Esophagus mucosa (tissue), 1 donor: ENCODE data around the gene PLAAT2. TPM values are rescaled to one million over a fixed set of nuclear protein-coding genes. Genes with fewer than 3 reads are reported as not detected.
"Not testable (repeated sequence)": the region's sequence is repeated elsewhere in the genome, so short reads cannot be mapped to it uniquely, and the experiment has no call there.

ENCODE experiments used
- ATAC-seq: fragments of 200-7000 bp; cut with Tn5 transposase; one replicate; pipeline ENCODE4 v1.9.1; 2020
- total RNA-seq: library from RNA; stranded (reverse); gene quantifications from one replicate; pipeline ENCODE4 v1.2.4, GENCODE V29; 2023
- donor health status: DM: yes; HTN: yes; CAD: no.

The PLAAT2 gene
- total RNA-seq, 1 donor from 2014 or later: 0.84 TPM

DNA sequence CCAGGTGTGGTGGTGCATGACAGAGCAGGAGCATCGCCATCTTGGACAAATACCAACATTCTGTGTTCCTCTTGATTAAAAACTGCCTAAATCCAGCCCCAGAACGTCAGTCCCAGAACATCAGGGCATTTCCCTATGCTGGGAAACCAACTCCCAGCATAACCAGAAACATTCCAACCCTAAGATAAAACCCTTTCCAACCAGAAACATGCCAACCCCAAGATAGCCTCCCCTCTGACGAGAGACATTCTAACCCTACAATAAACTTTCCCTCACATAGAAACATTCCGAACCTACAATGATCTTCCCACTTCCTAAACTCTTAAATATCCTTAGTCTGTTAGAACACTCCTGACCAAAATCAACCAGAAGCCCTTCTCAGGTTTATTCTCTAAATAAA lies 15.0 kb downstream of the PLAAT2 start:
- no peak for ATAC-seq

DNA sequence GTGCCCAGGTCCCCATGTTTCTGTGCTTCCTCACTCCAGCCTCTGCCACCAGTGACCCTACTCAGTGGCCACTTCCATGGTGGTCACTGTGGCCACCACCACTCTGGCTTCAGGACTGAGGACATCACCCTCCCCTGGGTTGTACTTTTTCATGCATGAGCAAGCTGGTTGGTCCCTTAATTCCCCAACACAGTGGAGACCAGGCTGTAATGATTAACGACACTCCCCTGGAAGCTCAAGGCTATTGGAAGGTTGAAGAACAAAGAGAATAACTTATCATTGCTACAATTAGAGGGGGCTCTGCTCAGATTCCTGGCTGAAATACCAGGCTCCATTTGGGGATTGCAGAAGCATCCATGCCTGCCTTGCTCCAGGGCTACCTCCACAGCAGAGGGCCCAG lies 16.1 kb downstream of the PLAAT2 start:
- no peak for ATAC-seq

DNA sequence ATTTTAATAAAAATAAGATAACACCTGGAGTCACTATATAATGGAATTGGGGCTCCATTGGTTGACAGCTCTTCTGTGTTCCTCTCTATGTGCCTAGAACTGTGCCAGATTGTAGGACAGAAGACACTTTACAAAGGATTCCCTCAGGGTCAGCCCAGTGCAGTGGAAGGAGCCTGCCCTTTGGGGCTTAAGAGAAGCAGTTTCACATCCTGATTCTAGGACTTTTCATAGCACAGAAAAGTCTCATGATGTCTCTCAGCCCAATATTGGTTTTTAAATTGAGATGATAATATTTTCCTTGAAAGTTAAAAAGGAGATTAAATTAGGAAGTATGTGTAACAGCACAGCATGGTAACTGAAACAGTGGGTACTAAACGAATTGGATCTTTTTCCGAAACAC lies 19.5 kb downstream of the PLAAT2 start:
- no peak for ATAC-seq

DNA sequence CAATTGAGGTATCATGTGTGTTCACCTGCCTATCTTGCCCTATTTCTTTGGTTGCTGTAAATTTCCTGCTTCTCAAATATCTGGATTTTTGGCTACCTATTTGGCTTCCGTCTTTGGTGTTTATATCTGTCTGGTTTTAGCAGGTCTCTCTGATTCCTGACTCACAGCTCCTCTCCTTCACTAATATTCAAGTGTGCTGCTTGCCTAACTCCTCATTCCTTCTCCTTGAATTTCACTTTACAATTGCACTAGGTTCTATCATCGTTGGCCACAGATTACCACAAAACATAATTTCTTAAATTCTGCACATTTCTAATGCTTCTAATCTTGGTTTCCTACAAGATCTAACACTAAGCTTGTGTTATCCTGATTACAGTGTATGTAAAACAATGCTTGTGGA lies 20.7 kb downstream of the PLAAT2 start:
- ATAC-seq: not testable (repeated sequence)

DNA sequence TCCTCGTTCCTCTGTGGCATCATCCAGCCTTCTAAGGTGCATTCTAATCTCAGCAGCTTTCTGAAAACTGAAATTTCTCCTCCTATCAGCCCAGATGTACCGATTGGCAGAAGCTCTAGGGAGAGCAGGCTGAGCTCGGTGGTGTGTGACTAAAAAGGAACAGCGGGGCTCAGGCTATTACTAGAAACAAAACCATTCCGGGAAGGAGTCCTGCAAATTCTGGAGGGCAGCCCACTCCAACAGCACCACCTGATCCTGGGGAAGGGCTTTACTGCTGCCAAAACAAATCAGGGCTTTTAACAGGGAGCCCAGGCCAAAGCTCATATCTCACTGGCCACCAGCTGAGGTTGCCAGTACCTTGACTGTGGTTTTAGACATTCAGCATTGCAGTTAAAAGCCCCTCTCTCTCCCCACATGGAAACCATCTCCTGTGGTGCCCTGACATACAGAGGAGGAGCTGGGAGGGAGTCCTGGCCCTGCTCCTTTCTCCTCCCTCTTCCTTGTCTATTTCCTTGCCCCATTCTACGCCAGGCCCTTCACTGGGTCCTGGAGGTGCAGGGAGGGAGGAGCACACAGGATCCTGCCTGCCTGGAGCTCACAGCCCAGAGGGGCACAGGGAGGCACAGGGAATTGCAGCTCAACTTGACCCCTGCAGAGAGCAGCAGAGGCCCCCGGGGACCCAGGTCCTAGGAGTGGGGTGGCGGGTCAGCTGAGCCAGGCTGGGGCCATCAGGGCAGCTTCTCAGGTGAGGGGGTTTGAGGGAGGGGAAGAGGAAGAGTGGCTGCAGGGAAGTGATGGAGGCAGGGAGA lies 25.7 kb downstream of the PLAAT2 start:
- ATAC-seq: peak; percentile 54

- ATAC-seq: peak; percentile 38
These were observed 26.4 kb downstream of the PLAAT2 start, which contains the start of gene PLAAT4 for GRCh38 chr11:63536669-63537292. TSS of gene PLAAT4 (plus strand) at chr11:63536808. CDS start at chr11:63536869, 61 bp downstream.

- no peak for ATAC-seq
These were observed 27.4 kb downstream of the PLAAT2 start for GRCh38 chr11:63535734-63536133.

GRCh38 chr11:63534895-63535461 lies 28.2 kb downstream of the PLAAT2 start:
- ATAC-seq: no peak

- no peak for ATAC-seq
These were observed 29.1 kb downstream of the PLAAT2 start for GRCh38 chr11:63534076-63534475.

GRCh38 chr11:63532799-63533475 lies 30.2 kb downstream of the PLAAT2 start:
- ATAC-seq: no peak

GRCh38 chr11:63532117-63532516 lies 31.1 kb downstream of the PLAAT2 start:
- ATAC-seq: no peak

DNA sequence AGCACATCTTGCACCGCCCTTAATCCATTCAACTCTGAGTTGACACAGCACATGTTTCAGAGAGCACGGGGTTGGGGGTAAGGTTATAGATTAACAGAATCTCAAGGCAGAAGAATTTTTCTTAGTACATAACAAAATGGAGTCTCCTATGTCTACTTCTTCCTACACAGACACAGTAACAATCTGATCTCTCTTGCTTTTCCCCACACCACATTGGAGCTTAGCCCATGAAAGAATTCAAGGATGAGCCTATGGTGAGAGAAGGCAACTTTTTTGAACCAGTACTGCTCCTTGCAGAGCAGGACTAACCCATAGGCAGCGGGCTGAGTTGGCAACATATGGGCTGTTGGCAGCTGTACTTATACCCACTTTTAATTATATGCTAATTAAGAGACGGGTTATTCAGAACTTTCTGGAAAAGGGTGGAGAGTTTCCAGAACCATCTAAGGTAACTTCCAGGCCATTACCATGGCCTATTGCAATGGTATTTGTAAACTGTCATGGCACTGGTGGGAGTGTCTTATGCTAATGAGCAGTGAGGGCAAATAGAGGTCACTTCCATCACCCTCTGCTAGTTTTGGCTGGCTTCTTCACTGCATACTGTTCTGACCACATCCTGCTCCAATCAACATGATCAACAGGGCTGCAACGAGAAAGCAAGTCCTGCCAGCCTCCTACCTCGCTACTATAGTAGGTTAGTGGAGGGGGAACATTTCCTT lies 31.9 kb downstream of the PLAAT2 start:
- peak; percentile 94 for ATAC-seq

DNA sequence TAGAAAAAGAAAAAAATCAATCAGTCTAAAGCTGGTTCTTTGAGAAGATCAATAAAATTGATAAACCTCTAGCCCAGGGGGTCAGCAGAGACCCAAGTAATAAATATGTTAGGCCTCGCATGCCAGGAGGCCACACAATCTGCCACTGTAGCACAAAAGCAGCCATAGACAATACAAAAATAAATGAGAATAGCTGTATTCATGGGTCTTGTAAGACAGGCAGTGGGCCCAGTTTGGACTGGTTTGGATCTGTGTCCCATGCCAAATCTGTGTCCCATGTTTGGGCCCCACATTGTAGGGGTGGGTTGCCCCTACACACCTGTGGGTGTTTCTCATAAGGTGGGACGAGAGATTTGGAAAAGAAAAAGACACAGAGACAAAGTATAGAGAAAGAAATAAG lies 33.2 kb downstream of the PLAAT2 start:
- no peak for ATAC-seq

DNA sequence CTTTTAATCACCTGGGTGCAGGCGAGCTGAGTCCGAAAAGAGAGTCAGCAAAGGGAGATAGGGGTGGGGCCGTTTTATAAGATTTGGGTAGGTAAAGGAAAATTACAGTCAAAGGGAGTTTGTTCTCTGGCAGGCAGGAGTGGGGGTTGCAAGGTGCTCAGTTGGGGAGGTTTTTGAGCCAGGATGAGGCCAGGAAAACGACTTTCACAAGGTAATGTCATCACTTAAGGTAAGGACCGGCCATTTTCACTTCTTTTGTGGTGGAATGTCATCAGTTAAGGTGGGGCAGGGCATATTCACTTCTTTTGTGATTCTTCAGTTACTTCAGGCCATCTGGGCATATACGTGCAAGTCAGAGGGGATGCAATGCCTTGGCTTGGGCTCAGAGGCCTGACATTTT lies 33.8 kb downstream of the PLAAT2 start:
- not testable (repeated sequence) for ATAC-seq

- ATAC-seq: not testable (repeated sequence)
These were observed 34.4 kb downstream of the PLAAT2 start for GRCh38 chr11:63528729-63529278.

DNA sequence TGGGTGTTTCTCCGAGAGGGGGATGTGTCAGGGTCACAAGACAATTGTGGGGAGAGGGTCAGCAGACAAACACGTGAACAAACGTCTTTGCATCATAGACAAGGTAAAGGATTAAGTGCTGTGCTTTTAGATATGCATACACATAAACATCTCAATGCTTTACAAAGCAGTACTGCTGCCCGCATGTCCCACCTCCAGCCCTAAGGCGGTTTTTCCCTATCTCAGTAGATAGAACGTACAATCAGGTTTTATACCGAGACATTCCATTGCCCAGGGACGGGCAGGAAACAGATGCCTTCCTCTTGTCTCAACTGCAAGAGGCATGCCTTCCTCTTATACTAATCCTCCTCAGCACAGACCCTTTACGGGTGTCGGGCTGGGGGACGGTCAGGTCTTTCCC lies 35.0 kb downstream of the PLAAT2 start:
- ATAC-seq: not testable (repeated sequence)

DNA sequence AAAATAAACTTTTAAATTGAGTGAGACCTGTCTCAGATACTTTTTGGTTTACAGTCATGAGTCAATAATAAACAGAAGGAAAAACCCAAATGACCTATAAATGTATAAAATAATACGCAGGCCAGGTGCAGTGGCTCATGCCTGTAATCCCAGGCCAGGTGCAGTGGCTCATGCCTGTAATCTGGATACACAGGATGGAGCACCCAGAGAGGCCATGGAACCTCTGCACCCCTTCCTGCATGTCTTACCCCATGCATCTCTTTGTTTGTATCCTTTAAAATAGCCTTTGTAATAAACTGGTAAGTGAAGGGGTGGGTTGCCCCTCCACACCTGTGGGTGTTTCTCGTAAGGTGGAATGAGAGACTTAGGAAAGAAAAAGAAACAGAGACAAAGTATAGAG lies 35.5 kb downstream of the PLAAT2 start:
- no peak for ATAC-seq

GRCh38 chr11:63523151-63523550 lies 40.0 kb downstream of the PLAAT2 start:
- ATAC-seq: no peak

DNA sequence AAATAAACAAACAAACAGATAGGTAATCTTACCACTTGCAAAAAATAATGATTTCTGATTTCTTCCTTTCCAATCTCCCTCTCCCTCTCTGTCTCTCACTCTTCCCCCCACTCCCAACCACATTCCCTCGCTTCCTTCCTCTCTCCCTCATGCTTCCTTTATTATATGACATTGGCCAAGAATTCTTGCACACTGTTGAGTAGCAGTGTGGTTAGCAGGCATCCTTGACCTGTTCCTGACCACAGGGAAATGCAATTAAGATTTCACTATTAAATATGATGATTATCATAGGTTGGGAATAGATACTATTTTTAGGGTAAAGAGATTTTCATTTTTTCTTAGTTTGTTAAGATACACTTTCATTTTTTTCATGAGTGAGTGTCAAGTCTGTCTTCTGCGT lies 41.3 kb downstream of the PLAAT2 start:
- no peak for ATAC-seq

GRCh38 chr11:63520606-63521170 lies 42.5 kb downstream of the PLAAT2 start:
- no peak for ATAC-seq

DNA sequence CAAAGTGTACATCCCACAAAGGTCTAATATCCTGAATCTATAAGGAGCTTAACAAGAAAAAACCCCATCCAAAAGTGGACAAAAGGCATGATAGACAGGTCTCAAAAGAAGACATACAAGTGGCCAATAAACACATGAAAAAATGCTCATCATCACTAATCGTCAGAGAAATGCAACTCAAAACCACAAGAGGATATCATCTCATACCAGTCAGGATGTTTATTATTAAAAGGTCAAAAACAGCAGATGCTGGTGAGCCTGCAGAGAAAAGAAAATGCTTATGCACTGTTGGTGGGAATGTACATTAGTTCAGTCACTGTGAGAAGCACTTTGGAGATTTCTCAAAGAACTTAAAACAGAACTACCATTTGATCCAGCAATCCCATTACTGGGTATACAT lies 44.6 kb downstream of the PLAAT2 start:
- no peak for ATAC-seq

GRCh38 chr11:63517156-63517555 lies 46.0 kb downstream of the PLAAT2 start:
- ATAC-seq: no peak
